Kidney epithelial cell (primary cell): ENCODE measurements around the gene LARGE2. TPM values are rescaled to one million over a fixed set of nuclear protein-coding genes. Genes with fewer than 3 reads are reported as not detected.

Experiments used
- DNase-seq: peaks from one replicate; pipeline ENCODE4 v3.0.0-alpha.2; 2010; ENCODE audit warnings: low read depth
- H3K27me3 ChIP-seq: 2 replicates; pipeline ENCODE4 v1.6.0; 2011; ENCODE audit warnings: low read length; ENCODE audit not compliant: control insufficient read depth, insufficient read depth
- H3K36me3 ChIP-seq: 2 replicates; pipeline ENCODE4 v1.5.1; 2011; ENCODE audit warnings: low read length; ENCODE audit not compliant: control insufficient read depth, insufficient read depth
- H3K4me3 ChIP-seq: 2 replicates; pipeline ENCODE4 v1.5.1; 2011; ENCODE audit warnings: low read depth, mild to moderate bottlenecking, control low read depth, low read length
- CTCF ChIP-seq: IDR thresholded peaks from 2 replicates; pipeline ENCODE4 v1.5.1; 2011; ENCODE audit warnings: mild to moderate bottlenecking, moderate library complexity, low read length, control low read depth, inconsistent platforms; ENCODE audit not compliant: insufficient read depth, poor library complexity, severe bottlenecking
- total RNA-seq: library from RNA; depleted of rRNA; stranded (reverse); fragments of >200 nt; gene quantifications from 2 replicates; pipeline ENCODE4 v1.2.3, GENCODE V29; 2015

LARGE2 gene
- total RNA-seq, 1 donor from 2014 or later: 10.9 TPM

- no peaks in the 10 kb centered on the region for H3K36me3 ChIP-seq
- no peak for DNase-seq
- H3K4me3 ChIP-seq: no peak overlapping the region
- no peak for TF ChIP-seq CTCF
- H3K27me3 ChIP-seq: peaks cover 15% of the 10 kb centered on the region
Observed at GRCh38 chr11:45886816-45887520, 35.5 kb upstream of the LARGE2 start.

- Histone ChIP-seq H3K4me3 (no peak overlapping the region), H3K27me3 (peaks cover 15% of the 10 kb centered on the region), H3K36me3 (no peaks in the 10 kb centered on the region)
- no peak for DNase-seq
- TF ChIP-seq CTCF: no peak
Observed at GRCh38 chr11:45887587-45887986, 34.9 kb upstream of the LARGE2 start.

GRCh38 chr11:45889555-45889954, 32.9 kb upstream of the LARGE2 start:
- DNase-seq: no peak
- Histone ChIP-seq H3K36me3 (no peaks in the 10 kb centered on the region), H3K4me3 (no peak overlapping the region), H3K27me3 (peaks cover 19% of the 10 kb centered on the region)
- TF ChIP-seq CTCF: no peak

- no peak for TF ChIP-seq CTCF
- no peak for DNase-seq
- no peaks in the 10 kb centered on the region for H3K36me3 ChIP-seq
- H3K4me3 ChIP-seq: no peak overlapping the region
- H3K27me3 ChIP-seq: peaks cover 19% of the 10 kb centered on the region
Observed at GRCh38 chr11:45889966-45890365, 32.5 kb upstream of the LARGE2 start.

GRCh38 chr11:45890886-45891550, 31.4 kb upstream of the LARGE2 start:
- TF ChIP-seq CTCF: no peak
- Histone ChIP-seq H3K4me3 (no peak overlapping the region), H3K36me3 (no peaks in the 10 kb centered on the region), H3K27me3 (peaks cover 20% of the 10 kb centered on the region)
- no peak for DNase-seq

- TF ChIP-seq CTCF: no peak
- Histone ChIP-seq H3K36me3 (no peaks in the 10 kb centered on the region), H3K4me3 (no peak overlapping the region), H3K27me3 (peaks cover 31% of the 10 kb centered on the region)
- DNase-seq: no peak
Observed at GRCh38 chr11:45892856-45893255, 29.6 kb upstream of the LARGE2 start.
